ENCODE measurements around the gene PKD1L1.

The PKD1L1 gene

DNA sequence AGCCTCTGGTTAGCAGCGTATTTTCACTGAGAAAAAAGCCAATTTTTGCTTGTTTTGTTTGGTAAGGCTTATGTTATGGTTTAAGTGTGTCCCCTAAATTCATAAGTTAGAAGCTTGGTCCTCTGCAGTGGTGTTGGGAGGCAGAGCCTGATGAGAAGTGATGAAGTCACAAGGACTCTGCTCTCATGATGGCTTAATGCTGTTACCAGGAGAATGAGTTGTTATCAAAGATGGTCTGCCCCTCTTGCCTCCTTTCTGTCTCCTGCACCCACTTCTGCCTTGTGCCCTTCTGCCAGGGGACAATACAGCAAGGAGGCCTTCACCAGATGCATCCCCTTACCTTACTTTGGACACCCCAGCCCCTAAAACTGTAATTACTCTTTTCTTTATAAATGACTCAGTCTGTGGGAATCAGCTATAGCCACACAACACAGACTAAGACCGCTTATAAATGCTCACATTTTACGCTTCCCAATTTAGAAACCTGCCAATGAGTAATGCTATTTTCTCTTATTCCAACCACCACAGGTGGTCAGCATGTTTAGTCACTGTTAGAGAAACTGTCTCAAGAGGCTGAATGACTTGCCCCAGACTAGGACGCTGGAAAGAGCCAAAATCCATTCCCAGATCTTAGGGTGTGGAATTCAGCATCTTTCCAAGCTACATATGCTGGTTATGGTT is 6.1 kb upstream of the PKD1L1 start:
- Histone ChIP-seq H3K4me1 (ENCODE audit: insufficient read depth, low read length) (no peaks in the 10 kb centered on the region), H3K27ac (ENCODE audit: low read depth, low read length) (no peak overlapping the region), H3K4me3 (ENCODE audit: low read depth in 1 of 2, low read length in 2 of 2) (no peak overlapping the region), H3K36me3 (ENCODE audit: insufficient read depth, low read length) (peaks cover 22% of the 10 kb centered on the region), H3K9ac (ENCODE audit: low read length) (no peak overlapping the region), H3K27me3 (ENCODE audit: control insufficient read depth in 1 of 2, insufficient read depth in 2 of 2, low read length in 2 of 2) (no peaks in the 10 kb centered on the region), H3K9me3 (ENCODE audit: low read length) (no peaks in the 10 kb centered on the region)

GRCh38 chr7:47953822-47954221 is 5.6 kb upstream of the PKD1L1 start:
- Histone ChIP-seq H3K4me3 (ENCODE audit: low read depth in 1 of 2, low read length in 2 of 2) (no peak overlapping the region), H3K27me3 (ENCODE audit: control insufficient read depth in 1 of 2, insufficient read depth in 2 of 2, low read length in 2 of 2) (no peaks in the 10 kb centered on the region), H3K9ac (ENCODE audit: low read length) (no peak overlapping the region), H3K27ac (ENCODE audit: low read depth, low read length) (no peak overlapping the region), H3K36me3 (ENCODE audit: insufficient read depth, low read length) (peaks cover 22% of the 10 kb centered on the region), H3K9me3 (ENCODE audit: low read length) (no peaks in the 10 kb centered on the region), H3K4me1 (ENCODE audit: insufficient read depth, low read length) (no peaks in the 10 kb centered on the region)

DNA sequence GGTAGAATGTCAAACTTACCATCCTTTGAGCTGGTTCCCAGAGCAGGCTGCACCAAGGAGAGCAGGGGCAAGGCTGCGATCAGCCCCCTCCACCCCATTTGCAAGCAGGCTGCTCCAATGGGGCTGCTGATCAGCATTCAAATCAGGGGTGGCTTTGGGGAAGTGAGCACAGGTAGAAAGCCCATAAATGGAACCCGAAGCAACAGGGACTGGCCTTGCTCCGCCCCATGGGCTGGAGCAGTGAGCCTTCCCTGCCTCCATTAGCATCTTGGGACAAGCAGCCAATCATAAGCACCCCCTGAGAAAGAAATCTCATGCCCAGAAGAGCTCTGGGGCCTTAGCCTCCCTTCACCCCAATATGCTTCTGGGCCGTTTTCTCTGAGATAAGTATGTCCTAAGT is 4.0 kb upstream of the PKD1L1 start:
- H3K4me1 ChIP-seq (ENCODE audit: insufficient read depth, low read length), result no peaks in the 10 kb centered on the region
- no peak overlapping the region for H3K9ac ChIP-seq (ENCODE audit: low read length)
- no peak overlapping the region for H3K27ac ChIP-seq (ENCODE audit: low read depth, low read length)
- no peaks in the 10 kb centered on the region for H3K9me3 ChIP-seq (ENCODE audit: low read length)
- H3K36me3 ChIP-seq (ENCODE audit: insufficient read depth, low read length), result peaks cover 22% of the 10 kb centered on the region
- no peak overlapping the region for H3K4me3 ChIP-seq (ENCODE audit: low read depth in 1 of 2, low read length in 2 of 2)
- H3K27me3 ChIP-seq (ENCODE audit: control insufficient read depth in 1 of 2, insufficient read depth in 2 of 2, low read length in 2 of 2), result no peaks in the 10 kb centered on the region

DNA sequence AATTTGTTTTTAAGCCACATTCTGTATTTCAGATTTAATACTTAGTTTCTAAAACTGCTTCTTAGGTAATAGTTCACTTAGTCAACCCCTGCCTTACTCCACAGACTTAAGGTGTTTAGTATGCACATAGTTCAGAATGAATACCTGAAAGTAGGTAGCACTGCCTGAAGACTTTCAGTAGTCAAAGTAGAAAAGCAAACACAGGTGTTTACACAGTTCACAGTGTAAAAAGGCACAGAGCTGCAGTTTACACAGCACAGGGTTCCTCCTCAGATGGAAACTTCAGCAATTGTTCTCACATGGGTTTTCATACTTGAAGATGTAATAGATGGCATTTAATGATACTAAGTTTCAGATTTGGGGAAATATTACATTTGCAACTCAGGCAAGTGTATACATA is 3.1 kb upstream of the PKD1L1 start:
- no peaks in the 10 kb centered on the region for H3K27me3 ChIP-seq (ENCODE audit: control insufficient read depth in 1 of 2, insufficient read depth in 2 of 2, low read length in 2 of 2)
- no peak overlapping the region for H3K9ac ChIP-seq (ENCODE audit: low read length)
- H3K27ac ChIP-seq (ENCODE audit: low read depth, low read length), result no peak overlapping the region
- peaks cover 14% of the 10 kb centered on the region for H3K36me3 ChIP-seq (ENCODE audit: insufficient read depth, low read length)
- H3K9me3 ChIP-seq (ENCODE audit: low read length), result no peaks in the 10 kb centered on the region
- H3K4me3 ChIP-seq (ENCODE audit: low read depth in 1 of 2, low read length in 2 of 2), result no peak overlapping the region
- H3K4me1 ChIP-seq (ENCODE audit: insufficient read depth, low read length), result no peaks in the 10 kb centered on the region

DNA sequence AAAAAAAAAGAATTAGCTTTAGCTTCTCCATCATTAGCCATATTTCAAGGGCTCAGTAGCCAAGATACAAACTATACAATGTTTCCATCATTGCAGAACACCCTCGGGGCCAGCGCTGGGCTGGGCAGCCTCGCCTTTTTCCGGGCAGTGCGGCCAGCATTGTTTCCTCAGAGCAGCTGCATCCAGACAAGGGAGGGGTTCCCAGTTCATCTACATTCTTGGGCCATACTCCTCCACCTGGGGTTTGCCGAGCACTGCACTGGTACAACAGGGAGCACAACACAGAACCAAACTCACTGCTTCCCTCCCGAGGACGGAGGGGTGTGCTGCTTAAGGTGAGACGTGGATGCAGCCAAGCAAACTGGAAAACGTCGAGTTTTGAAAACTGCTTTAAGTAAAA is 2.4 kb upstream of the PKD1L1 start:
- Histone ChIP-seq H3K27ac (ENCODE audit: low read depth, low read length) (no peak overlapping the region), H3K4me3 (ENCODE audit: low read depth in 1 of 2, low read length in 2 of 2) (no peak overlapping the region), H3K9ac (ENCODE audit: low read length) (no peak overlapping the region), H3K4me1 (ENCODE audit: insufficient read depth, low read length) (no peaks in the 10 kb centered on the region), H3K36me3 (ENCODE audit: insufficient read depth, low read length) (peaks cover 9% of the 10 kb centered on the region), H3K9me3 (ENCODE audit: low read length) (no peaks in the 10 kb centered on the region), H3K27me3 (ENCODE audit: control insufficient read depth in 1 of 2, insufficient read depth in 2 of 2, low read length in 2 of 2) (no peaks in the 10 kb centered on the region)

GRCh38 chr7:47949703-47950102 is 1.4 kb upstream of the PKD1L1 start:
- H3K36me3 ChIP-seq (ENCODE audit: insufficient read depth, low read length), result peaks cover 5% of the 10 kb centered on the region
- H3K9ac ChIP-seq (ENCODE audit: low read length), result no peak overlapping the region
- H3K9me3 ChIP-seq (ENCODE audit: low read length), result no peaks in the 10 kb centered on the region
- no peak overlapping the region for H3K27ac ChIP-seq (ENCODE audit: low read depth, low read length)
- no peak overlapping the region for H3K4me3 ChIP-seq (ENCODE audit: low read depth in 1 of 2, low read length in 2 of 2)
- no peaks in the 10 kb centered on the region for H3K27me3 ChIP-seq (ENCODE audit: control insufficient read depth in 1 of 2, insufficient read depth in 2 of 2, low read length in 2 of 2)
- no peaks in the 10 kb centered on the region for H3K4me1 ChIP-seq (ENCODE audit: insufficient read depth, low read length)

DNA sequence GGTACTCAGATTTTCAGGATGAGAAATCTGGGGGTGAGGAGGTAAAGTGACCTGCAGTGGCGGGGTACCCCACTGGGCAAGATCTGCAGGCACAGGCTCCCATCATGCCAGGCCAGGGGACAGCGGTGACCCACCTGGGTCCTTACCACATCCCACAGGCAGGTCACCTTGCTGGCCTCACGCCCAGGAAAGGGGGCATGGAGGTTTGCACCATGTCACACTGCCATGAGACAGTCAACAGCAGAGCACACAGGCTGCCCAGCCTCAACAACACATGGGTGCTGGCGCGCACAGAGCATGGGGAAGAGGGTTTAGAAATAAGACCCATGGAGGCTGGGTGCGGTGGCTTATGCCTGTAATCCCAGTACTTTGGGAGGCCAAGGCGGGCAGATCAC is 914 bp downstream of the PKD1L1 start:
- Histone ChIP-seq H3K4me1 (ENCODE audit: insufficient read depth, low read length) (no peaks in the 10 kb centered on the region), H3K36me3 (ENCODE audit: insufficient read depth, low read length) (no peaks in the 10 kb centered on the region), H3K9ac (ENCODE audit: low read length) (no peak overlapping the region), H3K27ac (ENCODE audit: low read depth, low read length) (no peak overlapping the region), H3K9me3 (ENCODE audit: low read length) (no peaks in the 10 kb centered on the region), H3K4me3 (ENCODE audit: low read depth in 1 of 2, low read length in 2 of 2) (no peak overlapping the region), H3K27me3 (ENCODE audit: control insufficient read depth in 1 of 2, insufficient read depth in 2 of 2, low read length in 2 of 2) (no peaks in the 10 kb centered on the region)

GRCh38 chr7:47946581-47947354 is 1.5 kb downstream of the PKD1L1 start:
- H3K27ac ChIP-seq (ENCODE audit: low read depth, low read length), result no peak overlapping the region
- no peaks in the 10 kb centered on the region for H3K9me3 ChIP-seq (ENCODE audit: low read length)
- no peaks in the 10 kb centered on the region for H3K36me3 ChIP-seq (ENCODE audit: insufficient read depth, low read length)
- no peak overlapping the region for H3K9ac ChIP-seq (ENCODE audit: low read length)
- no peaks in the 10 kb centered on the region for H3K4me1 ChIP-seq (ENCODE audit: insufficient read depth, low read length)
- H3K27me3 ChIP-seq (ENCODE audit: control insufficient read depth in 1 of 2, insufficient read depth in 2 of 2, low read length in 2 of 2), result no peaks in the 10 kb centered on the region
- H3K4me3 ChIP-seq (ENCODE audit: low read depth in 1 of 2, low read length in 2 of 2), result no peak overlapping the region

- no peaks in the 10 kb centered on the region for H3K4me1 ChIP-seq (ENCODE audit: insufficient read depth, low read length)
- H3K36me3 ChIP-seq (ENCODE audit: insufficient read depth, low read length), result no peaks in the 10 kb centered on the region
- no peaks in the 10 kb centered on the region for H3K9me3 ChIP-seq (ENCODE audit: low read length)
- H3K27me3 ChIP-seq (ENCODE audit: control insufficient read depth in 1 of 2, insufficient read depth in 2 of 2, low read length in 2 of 2), result no peaks in the 10 kb centered on the region
- no peak overlapping the region for H3K9ac ChIP-seq (ENCODE audit: low read length)
- H3K27ac ChIP-seq (ENCODE audit: low read depth, low read length), result no peak overlapping the region
- no peak overlapping the region for H3K4me3 ChIP-seq (ENCODE audit: low read depth in 1 of 2, low read length in 2 of 2)
Observed at GRCh38 chr7:47945261-47946015, 2.8 kb downstream of the PKD1L1 start.

GRCh38 chr7:47944536-47945260 is 3.6 kb downstream of the PKD1L1 start:
- no peaks in the 10 kb centered on the region for H3K27me3 ChIP-seq (ENCODE audit: control insufficient read depth in 1 of 2, insufficient read depth in 2 of 2, low read length in 2 of 2)
- no peak overlapping the region for H3K27ac ChIP-seq (ENCODE audit: low read depth, low read length)
- no peaks in the 10 kb centered on the region for H3K9me3 ChIP-seq (ENCODE audit: low read length)
- H3K4me3 ChIP-seq (ENCODE audit: low read depth in 1 of 2, low read length in 2 of 2), result no peak overlapping the region
- no peak overlapping the region for H3K9ac ChIP-seq (ENCODE audit: low read length)
- H3K4me1 ChIP-seq (ENCODE audit: insufficient read depth, low read length), result no peaks in the 10 kb centered on the region
- H3K36me3 ChIP-seq (ENCODE audit: insufficient read depth, low read length), result no peaks in the 10 kb centered on the region
